Mucosa of gallbladder (tissue), 1 donor: Measurements from ENCODE around the gene ZNF362. TPM values are rescaled to one million over a fixed set of nuclear protein-coding genes. Genes with fewer than 3 reads are reported as not detected.
"Not testable (repeated sequence)": the region's sequence is repeated elsewhere in the genome, so short reads cannot be mapped to it uniquely, and the experiment has no call there.

Experiments used
- DNase-seq: peaks from one replicate; pipeline ENCODE4 v3.0.0-alpha.2; 2020; ENCODE audit warnings: low spot score
- total RNA-seq: library from RNA; stranded (reverse); gene quantifications from one replicate; pipeline ENCODE4 v1.2.1, GENCODE V29; 2021
- donor health status: DM: no; HTN: no; CAD: no.

Gene ZNF362
- total RNA-seq, 1 donor from 2014 or later, result 39.9 TPM

DNA sequence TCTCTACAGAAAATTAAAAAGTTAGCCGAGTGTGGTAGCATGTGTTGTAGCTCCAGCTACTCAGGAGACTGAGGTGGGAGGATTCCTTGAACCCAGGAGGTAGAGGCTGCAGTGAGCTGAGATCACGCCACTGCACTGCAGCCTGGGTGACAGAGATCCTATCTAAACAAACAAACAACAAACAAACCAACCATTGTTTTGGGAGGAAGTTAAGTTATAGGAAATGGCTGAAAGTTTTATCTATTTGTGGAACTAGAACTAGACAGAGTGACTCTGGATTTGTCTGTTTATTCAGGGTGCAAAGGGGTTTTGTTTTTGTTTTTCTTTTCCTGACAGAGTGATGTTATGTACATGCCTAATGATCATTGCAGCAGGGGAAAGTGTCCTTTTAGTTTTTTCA is 31.0 kb downstream of the ZNF362 start:
- no peak for DNase-seq

DNA sequence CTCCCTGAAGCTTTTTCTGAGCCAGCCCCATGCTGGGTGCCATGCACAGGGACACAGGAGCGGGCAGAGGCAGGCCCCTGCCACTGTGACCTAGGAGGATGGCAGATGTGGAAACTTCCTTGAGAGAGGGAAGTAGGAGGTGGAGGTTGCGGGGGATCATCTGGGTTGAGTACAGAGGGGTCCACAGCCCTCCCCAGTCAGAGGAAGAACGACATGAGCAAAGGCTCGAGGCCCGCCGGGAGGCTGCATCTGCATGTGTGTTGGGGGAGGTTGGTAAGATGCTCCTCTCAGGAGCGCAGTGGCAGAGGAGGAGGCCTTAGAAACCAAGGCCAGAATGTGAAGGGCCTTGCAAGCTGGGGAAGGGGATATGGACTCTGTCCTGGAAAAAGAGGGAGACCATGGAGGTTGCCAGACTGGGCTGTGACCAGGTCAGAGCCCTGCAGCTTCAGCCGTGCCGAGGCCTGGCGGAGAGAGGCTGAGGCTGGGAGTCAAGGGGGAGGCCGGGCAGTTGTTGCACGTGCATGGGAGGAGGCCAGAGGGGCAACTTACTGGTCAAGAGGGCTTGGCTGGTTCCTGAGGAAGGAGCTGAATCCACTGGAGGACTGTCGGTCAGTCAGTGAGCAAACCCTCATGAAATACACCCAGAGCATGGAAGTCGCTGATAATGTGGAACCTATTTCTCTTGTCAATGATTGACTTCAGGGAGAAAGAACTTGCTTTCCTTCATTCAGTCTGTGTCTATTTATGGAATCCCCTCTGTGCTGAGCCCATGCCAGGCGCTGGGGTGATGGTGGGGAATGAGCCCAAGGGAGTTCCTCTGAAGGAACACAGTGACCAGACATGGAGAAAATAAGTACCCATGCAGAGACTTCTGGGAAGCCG is 32.9 kb downstream of the ZNF362 start:
- no peak for DNase-seq

DNA sequence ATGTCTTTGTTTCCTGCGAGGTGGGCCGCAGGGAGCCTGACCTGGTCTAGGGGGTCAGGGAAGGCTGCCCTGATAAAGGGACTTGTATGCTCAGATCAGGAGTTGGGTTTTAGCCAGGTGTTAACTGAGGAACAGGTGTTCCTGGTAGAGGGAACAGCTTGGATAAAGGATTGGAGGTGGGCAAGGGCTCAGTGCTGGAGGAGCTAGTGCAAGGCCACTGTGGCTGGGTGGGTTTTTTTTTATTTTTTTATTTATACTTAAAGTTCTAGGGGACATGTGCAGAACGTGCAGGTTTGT is 33.5 kb downstream of the ZNF362 start:
- DNase-seq, result no peak

DNA sequence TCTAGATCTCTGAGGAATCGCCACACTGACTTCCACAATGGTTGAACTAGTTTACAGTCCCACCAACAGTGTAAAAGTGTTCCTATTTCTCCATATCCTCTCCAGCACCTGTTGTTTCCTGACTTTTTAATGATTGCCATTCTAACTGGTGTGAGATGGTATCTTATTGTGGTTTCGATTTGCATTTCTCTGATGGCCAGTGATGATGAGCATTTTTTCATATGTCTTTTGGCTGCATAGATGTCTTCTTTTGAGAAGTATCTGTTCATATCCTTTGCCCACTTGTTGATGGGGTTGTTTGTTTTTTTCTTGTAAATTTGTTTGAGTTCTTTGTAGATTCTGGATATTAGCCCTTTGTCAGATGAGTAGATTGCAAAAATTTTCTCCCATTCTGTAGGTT is 34.3 kb downstream of the ZNF362 start:
- not testable (repeated sequence) for DNase-seq

DNA sequence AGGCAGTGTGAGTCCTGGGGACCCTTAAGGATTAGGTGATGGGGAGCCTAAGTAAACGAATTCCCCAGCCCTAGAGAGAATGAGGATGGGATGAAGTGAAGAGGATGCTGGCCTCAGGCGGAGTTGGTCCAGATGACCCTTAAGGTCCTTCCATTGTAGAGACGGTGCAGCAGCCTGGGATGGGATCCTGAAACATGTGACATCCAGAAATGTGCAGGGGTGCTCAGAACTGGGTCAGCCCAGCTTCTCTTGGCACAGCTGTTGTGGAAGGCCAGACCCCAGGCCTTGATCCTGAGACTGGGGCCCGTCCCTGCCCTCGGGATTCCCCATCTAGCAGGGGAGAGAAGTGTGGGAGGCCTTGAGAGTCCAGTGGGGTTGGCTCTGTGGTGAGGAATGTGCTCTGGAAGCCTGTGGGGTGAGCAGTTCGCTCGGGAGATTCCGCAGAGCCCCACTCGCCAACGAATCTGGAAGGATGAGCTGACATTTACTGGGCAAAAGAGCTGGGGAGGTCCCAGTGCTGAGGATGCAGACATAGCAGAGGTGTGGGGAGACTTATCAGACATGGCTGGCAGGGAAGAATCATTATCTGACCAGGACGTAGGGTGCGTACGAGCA is 36.5 kb downstream of the ZNF362 start:
- no peak for DNase-seq

DNA sequence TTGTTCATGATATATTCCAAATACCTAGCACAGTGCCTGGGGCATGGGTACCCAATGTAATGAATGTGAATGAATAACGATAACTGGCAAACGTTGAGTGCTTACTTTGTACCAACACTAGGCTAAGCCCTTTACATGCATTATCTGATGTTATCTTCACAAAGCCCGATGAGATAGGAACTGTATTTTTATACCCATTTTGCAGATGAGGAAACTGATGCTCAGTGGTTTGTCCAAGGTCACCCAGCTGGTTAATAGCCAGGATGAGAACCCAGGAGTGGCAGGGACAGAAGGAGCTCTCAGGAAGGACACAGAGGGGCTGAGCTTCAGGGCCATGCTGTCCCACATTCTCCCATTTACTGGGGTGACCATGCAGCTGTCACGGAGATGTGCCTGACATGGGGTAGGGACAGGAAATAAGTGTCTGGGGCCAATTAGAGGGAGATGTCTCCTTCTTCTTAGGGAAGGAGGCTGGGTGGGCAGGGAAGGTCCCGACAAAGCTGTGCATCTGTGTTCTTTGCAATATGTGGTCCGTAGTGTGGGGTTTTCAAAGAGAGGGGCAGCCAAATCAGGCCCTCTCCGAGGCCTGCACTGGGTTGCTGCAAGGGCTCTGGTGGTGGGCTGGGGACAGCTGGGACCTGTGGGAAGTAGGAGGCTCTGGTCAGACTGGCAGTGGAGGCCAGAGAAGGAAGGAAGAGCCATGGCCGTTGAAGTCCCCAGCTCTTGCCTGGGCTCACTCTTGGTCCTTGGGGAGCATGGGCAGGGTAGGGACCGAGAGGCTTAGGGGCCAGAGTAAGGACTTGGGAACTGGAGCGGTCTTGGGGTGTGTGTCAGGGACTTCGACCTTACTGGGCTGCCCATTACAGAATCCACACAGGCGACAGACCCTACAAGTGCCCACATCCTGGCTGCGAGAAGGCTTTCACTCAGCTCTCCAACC is 38.0 kb downstream of the ZNF362 start:
- no peak for DNase-seq

DNA sequence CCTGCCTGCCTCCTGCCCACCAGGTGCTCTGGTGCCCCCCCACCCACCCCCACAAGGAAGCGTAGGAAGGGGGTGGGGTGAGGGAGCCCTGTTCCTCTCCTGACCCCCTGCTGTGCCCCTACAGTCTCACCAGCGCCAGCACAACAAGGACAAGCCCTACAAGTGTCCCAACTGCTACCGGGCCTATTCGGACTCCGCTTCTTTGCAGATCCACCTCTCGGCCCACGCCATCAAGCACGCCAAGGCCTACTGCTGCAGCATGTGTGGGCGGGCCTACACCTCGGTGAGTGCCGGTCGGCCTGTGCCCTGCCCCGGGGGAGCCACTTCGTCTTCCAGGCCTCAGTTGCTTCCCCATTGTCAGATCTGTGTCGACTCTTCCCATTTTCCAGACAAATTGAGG is 38.7 kb downstream of the ZNF362 start:
- no peak for DNase-seq

DNA sequence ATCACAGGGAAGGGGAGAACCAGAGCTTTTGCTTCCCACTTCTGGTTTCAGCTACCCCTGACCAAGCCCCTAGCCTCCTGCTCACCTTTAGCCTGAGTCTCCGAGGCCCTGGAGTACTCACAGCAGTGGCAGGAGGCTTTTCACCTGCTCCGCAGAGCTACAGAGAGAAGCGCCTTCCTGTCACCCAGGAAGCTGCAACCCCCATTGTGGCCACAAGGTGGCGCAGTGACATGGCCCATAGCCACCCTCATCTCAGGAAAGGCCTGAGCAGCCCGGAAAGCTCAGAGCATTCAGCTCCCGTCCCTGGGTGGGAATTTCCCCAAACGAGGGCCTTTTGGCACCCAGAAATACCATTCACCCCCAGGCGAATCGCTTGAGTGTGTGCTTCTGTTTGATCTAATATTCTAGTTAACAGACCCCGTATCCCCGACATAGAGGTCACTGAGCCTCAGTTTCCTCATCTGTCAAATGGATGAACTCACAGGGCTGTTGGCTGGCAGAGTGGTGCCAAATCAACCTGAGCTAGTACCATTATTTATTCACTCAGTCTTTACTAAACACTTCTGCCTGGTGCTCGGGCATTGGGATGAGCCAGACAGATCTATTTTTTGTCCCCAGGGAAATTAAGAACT is 39.3 kb downstream of the ZNF362 start:
- DNase-seq, result peak; percentile 90

DNA sequence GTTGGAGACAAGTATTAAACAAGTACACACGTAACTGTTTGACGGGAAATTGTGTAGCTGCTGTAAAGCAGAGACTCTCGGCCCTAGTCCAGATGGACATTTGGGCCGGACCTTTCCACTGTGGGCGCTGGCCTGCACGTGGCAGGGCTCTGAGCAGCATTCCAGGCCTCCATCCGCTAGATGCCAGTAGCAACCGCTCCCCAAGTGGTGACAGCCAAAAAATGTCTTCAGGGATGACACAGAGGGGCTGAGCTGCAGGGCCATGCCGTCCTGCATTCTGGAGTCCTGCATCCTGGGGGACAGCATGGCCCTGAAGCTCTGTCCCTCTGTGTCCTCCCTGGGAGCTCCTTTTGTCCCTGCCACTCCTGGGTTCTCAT is 39.8 kb downstream of the ZNF362 start:
- no peak for DNase-seq

DNA sequence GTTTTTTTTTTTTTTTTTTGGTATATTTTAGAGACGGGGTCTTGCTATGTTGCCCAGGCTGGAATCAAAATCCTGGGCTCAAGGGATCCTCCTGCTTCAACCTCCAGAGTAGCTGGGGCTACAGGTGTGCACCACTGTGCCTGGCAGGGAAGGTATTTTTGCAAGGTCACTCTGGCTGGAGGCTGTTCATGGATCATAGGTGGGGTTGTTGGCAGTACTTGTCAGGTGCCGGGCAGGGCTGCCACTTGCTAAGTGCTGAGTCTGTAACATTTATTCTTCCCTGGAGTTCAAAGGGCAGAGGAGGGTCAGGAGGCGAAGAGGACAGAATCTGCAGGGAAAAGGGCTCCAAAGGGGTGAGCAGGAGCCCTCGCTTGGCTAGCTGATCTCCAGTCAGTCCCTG is 40.5 kb downstream of the ZNF362 start:
- DNase-seq, result no peak

DNA sequence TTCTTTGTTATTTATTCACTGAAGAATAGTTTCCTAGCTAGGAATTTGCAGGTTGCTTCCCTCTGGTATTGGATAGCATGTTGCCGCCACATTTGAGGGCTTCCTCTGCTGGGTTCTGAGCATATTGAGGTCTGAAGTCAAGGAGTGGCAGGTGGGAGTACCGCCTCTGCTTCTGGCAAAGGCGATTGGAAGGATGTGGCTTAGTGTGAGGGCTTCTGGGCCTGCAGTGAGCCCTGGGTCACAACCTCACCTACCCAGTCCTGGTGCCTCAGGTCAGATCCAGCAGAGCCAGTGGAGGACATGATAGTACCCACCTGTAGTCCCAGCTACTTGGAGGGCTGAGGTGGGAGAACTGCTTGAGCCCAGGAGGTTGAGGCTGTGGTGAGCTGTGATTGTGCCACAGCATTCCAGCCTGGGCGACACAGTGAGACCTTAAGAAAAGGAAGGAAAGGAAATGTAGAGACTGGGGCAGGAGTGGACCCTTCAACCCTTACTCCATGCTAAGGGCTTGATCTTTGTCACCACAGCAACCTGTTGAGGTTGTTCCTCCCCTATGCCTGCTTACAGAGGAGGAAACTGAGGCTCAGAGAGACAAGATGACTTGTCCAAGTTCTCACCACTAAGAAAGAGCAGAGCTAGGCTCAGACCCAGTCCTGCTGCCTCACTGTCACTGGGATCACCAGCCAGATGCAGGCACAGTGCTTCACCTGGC is 41.8 kb downstream of the ZNF362 start:
- no peak for DNase-seq

DNA sequence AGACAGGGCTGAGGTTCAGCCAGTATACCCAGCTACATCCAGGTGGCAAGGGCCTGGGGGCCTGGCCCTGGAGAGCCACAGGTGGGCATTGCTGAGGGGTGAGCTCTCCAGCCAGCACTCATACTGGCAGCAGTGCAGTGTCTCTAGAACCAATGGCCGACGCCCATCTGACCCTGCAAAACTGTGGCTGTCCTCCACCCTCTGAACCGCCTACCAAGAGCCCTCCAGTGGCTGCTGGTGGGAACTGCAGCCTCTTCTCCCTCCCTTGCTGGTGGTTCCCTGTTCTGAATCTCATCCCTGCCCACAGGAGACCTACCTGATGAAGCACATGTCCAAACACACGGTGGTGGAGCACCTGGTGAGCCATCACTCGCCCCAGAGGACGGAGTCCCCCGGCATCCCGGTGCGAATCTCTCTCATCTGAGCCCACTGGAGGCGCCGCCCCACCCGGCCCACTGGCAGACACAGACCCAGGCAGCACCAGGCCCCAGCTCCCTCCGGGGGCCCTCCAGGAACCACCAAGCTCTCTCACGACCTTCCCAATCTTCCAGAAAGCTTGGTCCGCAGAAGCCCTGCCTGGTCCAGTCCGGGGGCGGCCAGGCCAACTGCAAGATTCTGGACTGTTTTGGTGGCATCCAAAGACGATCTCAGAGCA is 42.5 kb downstream of the ZNF362 start:
- peak; percentile 56 for DNase-seq

DNA sequence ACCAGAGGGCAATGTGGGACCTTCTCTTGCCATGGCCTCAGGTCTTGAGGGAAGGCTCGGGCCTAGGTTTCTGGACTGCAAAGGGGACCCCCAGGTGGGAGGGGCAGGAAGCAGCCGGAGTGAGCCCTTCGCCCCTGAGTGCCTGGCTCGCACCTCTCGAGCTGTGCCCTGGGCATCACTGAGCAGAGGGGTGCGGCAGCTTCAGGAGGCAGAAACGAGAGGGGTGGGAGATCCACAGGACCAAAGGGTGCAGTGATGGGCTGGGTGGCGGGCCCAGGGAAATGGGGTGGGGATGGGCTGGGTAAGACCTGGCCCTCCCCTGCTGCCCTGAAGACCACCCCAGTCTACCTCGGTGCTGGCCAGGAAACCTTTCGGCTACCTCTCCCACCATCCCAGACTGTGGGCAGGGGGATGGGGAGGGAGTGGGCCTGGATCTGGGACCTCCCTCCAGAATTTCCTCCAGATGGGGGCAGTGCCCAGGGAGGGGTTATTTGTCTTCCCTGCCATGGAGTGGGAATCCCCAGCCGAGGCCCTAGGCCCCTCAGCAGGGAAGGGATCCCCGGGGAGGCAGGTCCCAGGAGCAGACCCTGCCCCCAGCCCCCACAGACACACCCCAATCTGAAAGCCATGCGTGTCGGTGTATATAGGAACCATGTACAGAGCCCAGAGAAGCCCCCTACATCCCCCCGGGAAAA is 43.3 kb downstream of the ZNF362 start:
- no peak for DNase-seq

DNA sequence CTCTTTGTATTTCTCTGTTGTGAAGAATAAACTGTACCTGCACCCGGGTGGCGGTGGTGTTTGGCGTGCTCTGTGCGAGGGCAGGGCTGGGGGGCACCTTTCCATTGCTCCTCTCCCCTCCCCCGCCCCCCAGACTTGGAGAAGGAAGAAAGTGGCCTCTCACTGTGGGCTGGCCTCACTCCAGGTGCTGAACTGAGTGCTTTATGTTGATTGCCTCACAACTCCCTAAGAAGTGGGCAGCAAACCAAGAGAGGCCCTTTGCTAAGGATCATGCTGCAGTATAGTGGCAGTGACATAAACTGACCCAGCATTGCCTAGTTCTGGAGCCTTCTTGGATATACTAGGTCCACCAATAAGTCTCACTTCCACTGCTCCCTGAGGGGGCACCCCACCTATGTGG is 44.4 kb downstream of the ZNF362 start:
- peak; percentile 25 for DNase-seq

DNA sequence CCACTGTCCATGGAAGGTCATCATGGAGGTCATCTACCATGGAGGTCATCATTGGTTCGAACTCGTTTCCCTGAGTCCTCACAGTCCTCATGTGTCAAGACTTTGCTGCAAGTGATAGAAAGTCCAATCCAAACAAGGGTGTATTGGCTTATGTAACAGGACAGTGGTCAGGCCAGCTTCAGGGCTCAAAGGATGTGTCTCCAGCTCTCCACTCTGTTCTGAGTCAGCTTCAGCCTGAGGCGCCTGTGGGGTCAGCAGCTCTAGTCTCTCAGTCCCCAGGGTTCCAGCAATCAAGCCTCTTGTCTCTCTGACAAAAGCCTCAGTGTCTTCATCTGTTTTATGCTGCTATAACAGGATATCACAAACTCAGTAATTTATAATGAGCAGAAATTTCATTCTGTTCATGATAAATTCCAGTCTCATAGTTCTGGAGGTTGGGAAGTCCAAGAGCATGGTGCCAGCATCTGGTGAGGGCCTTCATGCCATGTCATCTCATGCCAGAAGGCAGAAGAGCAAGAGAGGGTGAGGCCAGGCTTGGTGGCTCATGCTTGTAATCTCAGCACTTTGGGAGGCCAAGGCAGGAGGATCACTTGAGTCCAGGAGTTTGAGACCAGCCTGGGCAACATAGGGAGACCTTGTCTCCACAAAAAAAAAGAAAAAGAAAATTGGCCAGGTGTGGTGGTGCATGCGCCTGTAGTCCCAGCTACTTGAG is 45.1 kb downstream of the ZNF362 start:
- no peak for DNase-seq

DNA sequence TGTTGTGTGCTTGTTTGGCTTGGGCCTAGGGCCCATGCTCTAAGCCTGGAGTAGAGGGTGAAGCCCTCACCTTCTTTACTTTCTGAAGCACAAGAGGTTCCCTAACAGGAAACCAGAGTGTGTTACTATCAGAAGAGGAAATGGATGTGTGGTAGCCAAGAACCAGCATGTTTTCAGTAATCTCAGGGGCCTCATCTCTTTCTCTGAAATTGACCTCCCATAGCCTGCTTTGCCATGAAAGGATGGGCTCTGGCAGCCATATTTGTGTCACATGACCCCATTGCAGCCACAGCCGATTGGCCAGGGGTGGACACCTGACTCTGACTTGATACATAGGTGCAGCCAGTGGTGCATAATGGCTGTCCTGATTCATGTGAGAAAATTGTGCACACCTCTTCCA is 46.0 kb downstream of the ZNF362 start:
- DNase-seq, result no peak

DNA sequence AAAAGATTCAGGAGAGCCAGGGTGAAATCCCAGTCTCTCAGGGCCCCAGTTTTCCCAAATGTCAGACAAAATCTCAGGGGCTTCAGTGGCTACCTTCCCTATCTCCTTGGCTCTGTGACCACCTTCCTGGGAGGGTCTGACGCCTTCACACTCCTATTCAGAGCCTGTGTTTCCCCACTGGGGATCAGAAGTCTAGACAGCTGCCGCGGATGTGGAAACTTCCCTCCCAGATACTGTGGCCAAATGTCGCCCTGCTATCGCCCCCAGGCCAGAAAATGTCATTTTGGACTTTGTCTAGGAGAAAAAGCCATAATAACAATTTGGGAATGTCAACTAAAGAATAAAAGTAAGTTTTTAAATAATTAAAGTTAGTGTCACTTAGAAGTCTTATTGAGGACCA is 48.7 kb downstream of the ZNF362 start:
- DNase-seq, result no peak

DNA sequence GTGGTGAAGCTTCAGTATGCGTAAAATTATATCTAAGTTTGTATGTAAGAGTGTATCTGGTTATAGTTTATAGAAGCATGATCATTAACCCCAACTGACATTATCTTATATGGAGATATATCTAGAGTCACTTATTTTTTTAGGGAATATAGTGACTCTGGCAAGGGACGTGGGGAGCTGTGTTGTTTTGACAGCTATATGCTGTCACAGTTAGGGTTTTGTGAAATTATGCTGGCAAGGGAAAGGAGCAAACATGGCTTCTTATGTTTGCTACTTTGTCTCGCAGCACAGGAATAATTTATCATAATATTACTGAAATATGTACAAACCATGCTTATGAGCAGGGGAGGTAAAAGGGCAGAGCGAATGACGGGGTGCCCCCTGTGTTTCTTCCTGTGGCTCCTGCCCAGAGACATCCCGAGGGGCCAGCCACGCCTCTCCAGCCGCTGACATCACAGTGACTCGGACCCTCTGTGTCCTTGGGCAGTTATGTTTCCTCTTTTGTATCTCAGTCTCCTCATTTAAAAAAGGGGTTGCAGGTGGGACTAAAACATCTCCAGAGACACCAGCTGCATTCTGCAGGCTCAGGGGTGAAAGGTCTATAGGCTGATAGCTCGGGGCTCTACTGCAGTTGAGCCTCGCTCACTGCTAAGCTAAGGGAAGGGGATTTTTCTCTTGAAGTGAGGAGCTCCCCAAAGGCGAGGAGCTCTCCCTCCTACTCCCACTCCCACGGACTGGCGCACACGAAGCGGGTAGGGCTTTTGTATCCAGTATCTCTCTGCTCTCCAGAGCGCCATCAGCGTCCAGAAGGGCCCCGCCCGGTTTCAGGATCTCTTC is 49.7 kb downstream of the ZNF362 start:
- no peak for DNase-seq
